Transverse colon (tissue), 4 donors: ENCODE measurements around the gene RPTOR.

Source experiments
- EP300 ChIP-seq: sonication (generic); formaldehyde crosslinking; IDR thresholded peaks from one replicate; pipeline ENCODE4 v1.6.1; 2017; ENCODE audit warnings: antibody characterized with exemption, low read depth
- POLR2A ChIP-seq: fragments of 450-650 bp; IDR thresholded peaks from one replicate; pipeline ENCODE4 v1.6.1; 2016; ENCODE audit warnings: antibody characterized with exemption, mild to moderate bottlenecking, moderate library complexity
- POLR2AphosphoS5 ChIP-seq, 3 donors: sonication (generic); formaldehyde crosslinking; IDR thresholded peaks; one replicate each; pipeline ENCODE4 v1.6.1; 2016; ENCODE audit warnings: antibody characterized with exemption in 3 of 3
- TF ChIP-seq, protein P1 (sequence below), 5 experiments: fragments of 200-600 bp in 3 of 5; fragments of 450-650 bp in 2 of 5; sonication (generic) in 3 of 5; IDR thresholded peaks; 1 replicate in 2 of 5; 2 replicates in 3 of 5; pipeline ENCODE4 v1.5.1; 2016 to 2017; ENCODE audit warnings: antibody characterized with exemption in 5 of 5, inconsistent platforms in 3 of 5, mild to moderate bottlenecking in 2 of 5, moderate library complexity in 1 of 5

DNA sequence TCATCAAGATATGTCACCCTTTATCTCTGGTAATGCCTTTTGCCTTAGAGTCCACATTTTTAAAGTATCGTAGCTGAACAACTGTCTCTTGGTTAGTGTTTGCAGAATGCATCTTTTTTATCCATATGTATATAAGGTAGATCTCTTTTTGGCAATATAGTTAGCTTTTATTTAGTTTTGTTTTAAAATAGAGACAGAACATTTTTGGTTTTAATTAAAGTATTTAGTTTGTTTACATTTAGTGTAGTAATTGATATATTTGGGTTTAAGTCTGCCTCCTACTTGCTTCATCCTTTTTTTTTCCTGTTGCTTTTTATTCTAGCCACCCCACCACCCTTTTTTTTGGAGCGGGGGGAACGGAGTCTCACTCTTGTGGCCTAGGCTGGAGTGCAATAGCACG lies 262.4 kb downstream of the RPTOR start:
- TF ChIP-seq, protein P1, sequence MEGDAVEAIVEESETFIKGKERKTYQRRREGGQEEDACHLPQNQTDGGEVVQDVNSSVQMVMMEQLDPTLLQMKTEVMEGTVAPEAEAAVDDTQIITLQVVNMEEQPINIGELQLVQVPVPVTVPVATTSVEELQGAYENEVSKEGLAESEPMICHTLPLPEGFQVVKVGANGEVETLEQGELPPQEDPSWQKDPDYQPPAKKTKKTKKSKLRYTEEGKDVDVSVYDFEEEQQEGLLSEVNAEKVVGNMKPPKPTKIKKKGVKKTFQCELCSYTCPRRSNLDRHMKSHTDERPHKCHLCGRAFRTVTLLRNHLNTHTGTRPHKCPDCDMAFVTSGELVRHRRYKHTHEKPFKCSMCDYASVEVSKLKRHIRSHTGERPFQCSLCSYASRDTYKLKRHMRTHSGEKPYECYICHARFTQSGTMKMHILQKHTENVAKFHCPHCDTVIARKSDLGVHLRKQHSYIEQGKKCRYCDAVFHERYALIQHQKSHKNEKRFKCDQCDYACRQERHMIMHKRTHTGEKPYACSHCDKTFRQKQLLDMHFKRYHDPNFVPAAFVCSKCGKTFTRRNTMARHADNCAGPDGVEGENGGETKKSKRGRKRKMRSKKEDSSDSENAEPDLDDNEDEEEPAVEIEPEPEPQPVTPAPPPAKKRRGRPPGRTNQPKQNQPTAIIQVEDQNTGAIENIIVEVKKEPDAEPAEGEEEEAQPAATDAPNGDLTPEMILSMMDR (IDR thresholded peaks at IDR 0.05): no peak
- no peak for TF ChIP-seq POLR2A
- TF ChIP-seq EP300: no peak
- TF ChIP-seq POLR2AphosphoS5 (IDR thresholded peaks at IDR 0.05): no peak
